ENCODE results near the gene CAMK2B. TPM values are rescaled to one million over a fixed set of nuclear protein-coding genes. Genes with fewer than 3 reads are reported as not detected.

Gene CAMK2B
- polyA plus RNA-seq, 1 donor (not counting 4 experiments of a cell fraction or from before 2014, with no cell fraction given), result 0.25 TPM

DNA sequence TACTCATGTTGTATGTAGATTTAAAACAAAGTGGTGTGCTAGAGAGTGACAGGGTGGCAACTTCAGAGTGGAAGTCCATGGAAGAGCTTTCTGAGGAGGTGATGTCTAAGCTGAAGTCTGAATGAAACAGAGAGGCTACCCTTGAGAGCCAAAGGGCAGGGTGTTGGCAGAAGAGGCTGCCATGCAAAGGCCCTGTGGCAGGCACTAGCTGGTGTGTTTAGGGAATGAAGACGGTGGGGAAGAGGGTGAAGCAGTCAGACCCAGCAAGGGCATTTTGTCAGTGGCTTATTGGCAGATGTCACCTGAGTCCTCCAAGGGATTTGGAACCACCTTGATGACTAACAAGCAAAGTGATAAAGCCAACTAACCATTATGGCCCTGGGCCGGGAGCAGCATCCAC, 3.7 kb upstream of the CAMK2B start:
- FAIRE-seq, result no peak
- no peaks in the 10 kb centered on the region for H3K9me1 ChIP-seq (ENCODE audit: control insufficient read depth, extremely low read depth, insufficient read depth, low read length)
- no peak overlapping the region for H3K4me3 ChIP-seq (ENCODE audit: control insufficient read depth in 2 of 3, extremely low read depth in 1 of 3, insufficient read depth in 2 of 3, low read depth in 1 of 3, low read length in 3 of 3)
- H3K4me1 ChIP-seq (ENCODE audit: control insufficient read depth, extremely low read depth, insufficient read depth, low read length), result no peaks in the 10 kb centered on the region
- H3K27ac ChIP-seq (ENCODE audit: control insufficient read depth, insufficient read depth, low read length), result no peak overlapping the region
- H3K27me3 ChIP-seq (ENCODE audit: control insufficient read depth, extremely low read depth, insufficient read depth, low read length), result peaks cover 31% of the 10 kb centered on the region
- dilution Hi-C loops (cut with MboI; ENCODE audit: extremely low pct_ligation_motif_present, low sequenced_read_pairs), result no loop called here
- H2AFZ ChIP-seq (ENCODE audit: control insufficient read depth, low read length), result no peak overlapping the region
- H3K9ac ChIP-seq (ENCODE audit: control insufficient read depth, extremely low read depth, insufficient read depth, low read length), result no peak overlapping the region
- no peak for DNase-seq (ENCODE audit: low read depth, low spot score)
- no peaks in the 10 kb centered on the region for H3K36me3 ChIP-seq (ENCODE audit: control insufficient read depth in 2 of 2, extremely low read depth in 1 of 2, insufficient read depth in 2 of 2, low read length in 2 of 2)
- no peaks in the 10 kb centered on the region for H3K79me2 ChIP-seq (ENCODE audit: control insufficient read depth, insufficient read depth, low read length)
- TF ChIP-seq EZH2 (IDR thresholded peaks at IDR 0.05; ENCODE audit: low read length), result no peak
- TF ChIP-seq, protein P1, sequence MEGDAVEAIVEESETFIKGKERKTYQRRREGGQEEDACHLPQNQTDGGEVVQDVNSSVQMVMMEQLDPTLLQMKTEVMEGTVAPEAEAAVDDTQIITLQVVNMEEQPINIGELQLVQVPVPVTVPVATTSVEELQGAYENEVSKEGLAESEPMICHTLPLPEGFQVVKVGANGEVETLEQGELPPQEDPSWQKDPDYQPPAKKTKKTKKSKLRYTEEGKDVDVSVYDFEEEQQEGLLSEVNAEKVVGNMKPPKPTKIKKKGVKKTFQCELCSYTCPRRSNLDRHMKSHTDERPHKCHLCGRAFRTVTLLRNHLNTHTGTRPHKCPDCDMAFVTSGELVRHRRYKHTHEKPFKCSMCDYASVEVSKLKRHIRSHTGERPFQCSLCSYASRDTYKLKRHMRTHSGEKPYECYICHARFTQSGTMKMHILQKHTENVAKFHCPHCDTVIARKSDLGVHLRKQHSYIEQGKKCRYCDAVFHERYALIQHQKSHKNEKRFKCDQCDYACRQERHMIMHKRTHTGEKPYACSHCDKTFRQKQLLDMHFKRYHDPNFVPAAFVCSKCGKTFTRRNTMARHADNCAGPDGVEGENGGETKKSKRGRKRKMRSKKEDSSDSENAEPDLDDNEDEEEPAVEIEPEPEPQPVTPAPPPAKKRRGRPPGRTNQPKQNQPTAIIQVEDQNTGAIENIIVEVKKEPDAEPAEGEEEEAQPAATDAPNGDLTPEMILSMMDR (optimal IDR thresholded peaks at IDR 0.05 in 1 of 3, IDR thresholded peaks at IDR 0.05 in 1 of 3, conservative IDR thresholded peaks at IDR 0.05 in 1 of 3; ENCODE audit: extremely low read depth in 1 of 3, insufficient read depth in 2 of 3, low read length in 3 of 3), result no peak
- H3K4me2 ChIP-seq (ENCODE audit: control insufficient read depth, extremely low read depth, insufficient read depth, low read depth, low read length), result no peak overlapping the region
- no peaks in the 10 kb centered on the region for H4K20me1 ChIP-seq (ENCODE audit: control insufficient read depth, extremely low read depth, insufficient read depth, low read length)
- H3K9me3 ChIP-seq (ENCODE audit: control insufficient read depth, low read depth, low read length), result no peaks in the 10 kb centered on the region

DNA sequence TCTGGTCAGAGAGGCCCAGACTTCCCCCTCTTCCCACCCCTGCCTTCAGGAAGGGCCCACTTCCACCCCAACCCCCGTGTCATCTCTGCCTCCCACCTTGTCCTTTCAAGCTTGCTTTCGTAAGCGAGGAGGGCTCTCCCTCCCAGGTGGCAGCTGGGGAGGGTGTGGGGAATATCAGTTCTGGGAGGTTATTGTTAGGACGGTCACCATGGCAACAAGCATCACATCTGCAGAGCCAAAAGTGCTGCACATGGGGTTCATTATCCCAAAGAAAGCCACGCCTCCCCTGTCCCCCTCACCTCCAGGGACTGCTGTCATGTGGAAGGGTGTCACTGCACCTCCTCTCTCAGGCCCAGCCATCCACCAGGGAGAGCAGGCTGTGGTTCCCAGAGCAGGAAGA, 2.6 kb upstream of the CAMK2B start:
- FAIRE-seq (no peak), DNase-seq (ENCODE audit: low read depth, low spot score) (no peak)
- Histone ChIP-seq H3K27me3 (ENCODE audit: control insufficient read depth, extremely low read depth, insufficient read depth, low read length) (peaks cover 40% of the 10 kb centered on the region), H3K79me2 (ENCODE audit: control insufficient read depth, insufficient read depth, low read length) (no peaks in the 10 kb centered on the region), H3K9me3 (ENCODE audit: control insufficient read depth, low read depth, low read length) (no peaks in the 10 kb centered on the region), H3K4me1 (ENCODE audit: control insufficient read depth, extremely low read depth, insufficient read depth, low read length) (no peaks in the 10 kb centered on the region), H3K36me3 (ENCODE audit: control insufficient read depth in 2 of 2, extremely low read depth in 1 of 2, insufficient read depth in 2 of 2, low read length in 2 of 2) (no peaks in the 10 kb centered on the region), H3K4me2 (ENCODE audit: control insufficient read depth, extremely low read depth, insufficient read depth, low read depth, low read length) (no peak overlapping the region), H3K9ac (ENCODE audit: control insufficient read depth, extremely low read depth, insufficient read depth, low read length) (no peak overlapping the region), H3K9me1 (ENCODE audit: control insufficient read depth, extremely low read depth, insufficient read depth, low read length) (no peaks in the 10 kb centered on the region), H3K4me3 (ENCODE audit: control insufficient read depth in 2 of 3, extremely low read depth in 1 of 3, insufficient read depth in 2 of 3, low read depth in 1 of 3, low read length in 3 of 3) (no peak overlapping the region), H3K27ac (ENCODE audit: control insufficient read depth, insufficient read depth, low read length) (no peak overlapping the region), H2AFZ (ENCODE audit: control insufficient read depth, low read length) (no peak overlapping the region), H4K20me1 (ENCODE audit: control insufficient read depth, extremely low read depth, insufficient read depth, low read length) (no peaks in the 10 kb centered on the region)
- dilution Hi-C loops (cut with MboI; ENCODE audit: extremely low pct_ligation_motif_present, low sequenced_read_pairs), result no loop called here
- TF ChIP-seq, protein P1 (optimal IDR thresholded peaks at IDR 0.05 in 1 of 3, IDR thresholded peaks at IDR 0.05 in 1 of 3, conservative IDR thresholded peaks at IDR 0.05 in 1 of 3; ENCODE audit: extremely low read depth in 1 of 3, insufficient read depth in 2 of 3, low read length in 3 of 3), result no peak
- TF ChIP-seq EZH2 (IDR thresholded peaks at IDR 0.05; ENCODE audit: low read length), result no peak
